ENCODE data around the gene MSANTD1. TPM values are rescaled to one million over a fixed set of nuclear protein-coding genes. Genes with fewer than 3 reads are reported as not detected.

Gene MSANTD1
- total RNA-seq (2014; rRNA removed; shearing (Covaris generic)) = 0.19 and 1.3 TPM in 2 replicates

DNA sequence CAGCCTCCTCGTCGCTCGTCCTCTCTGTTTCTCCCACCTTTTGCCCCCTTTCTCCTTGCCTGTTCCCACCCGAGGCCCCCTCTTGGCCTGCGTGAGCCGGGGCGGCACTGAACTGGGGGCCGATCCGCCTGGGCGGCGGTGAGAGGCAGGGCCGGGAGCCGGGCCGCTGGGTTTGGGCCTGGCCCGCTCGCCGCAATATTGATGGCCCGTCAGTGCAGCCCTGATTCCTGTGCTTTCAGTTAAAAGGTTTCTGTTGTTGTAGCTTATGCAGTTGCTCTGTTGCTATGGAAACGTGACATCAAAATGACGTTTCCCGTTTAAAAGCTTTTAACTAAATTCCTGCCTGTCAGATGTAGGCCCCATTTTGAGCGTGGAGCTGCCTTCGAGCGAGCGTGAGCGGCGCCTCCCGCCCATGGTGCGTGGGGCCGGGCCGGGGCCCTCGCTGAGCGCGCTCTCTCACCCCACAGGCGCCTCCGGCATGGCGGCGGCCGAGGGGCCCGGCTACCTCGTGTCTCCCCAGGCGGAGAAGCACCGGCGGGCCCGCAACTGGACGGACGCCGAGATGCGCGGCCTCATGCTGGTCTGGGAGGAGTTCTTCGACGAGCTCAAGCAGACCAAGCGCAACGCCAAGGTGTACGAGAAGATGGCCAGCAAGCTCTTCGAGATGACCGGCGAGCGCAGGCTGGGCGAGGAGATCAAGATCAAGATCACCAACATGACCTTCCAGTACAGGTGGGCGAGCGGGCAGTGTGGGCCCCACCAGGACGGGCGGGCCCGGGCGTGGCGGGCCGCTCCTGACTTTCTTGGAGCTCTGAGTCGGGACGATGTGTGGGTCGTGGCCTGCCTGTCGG lies at the start of gene MSANTD1:
MSANTD1 (plus strand) TSS at position 349 of the 851 bp plus-strand sequence; CDS start at position 413, 64 bp downstream.
- no peak for DNase-seq (ENCODE audit: low spot score)

DNA sequence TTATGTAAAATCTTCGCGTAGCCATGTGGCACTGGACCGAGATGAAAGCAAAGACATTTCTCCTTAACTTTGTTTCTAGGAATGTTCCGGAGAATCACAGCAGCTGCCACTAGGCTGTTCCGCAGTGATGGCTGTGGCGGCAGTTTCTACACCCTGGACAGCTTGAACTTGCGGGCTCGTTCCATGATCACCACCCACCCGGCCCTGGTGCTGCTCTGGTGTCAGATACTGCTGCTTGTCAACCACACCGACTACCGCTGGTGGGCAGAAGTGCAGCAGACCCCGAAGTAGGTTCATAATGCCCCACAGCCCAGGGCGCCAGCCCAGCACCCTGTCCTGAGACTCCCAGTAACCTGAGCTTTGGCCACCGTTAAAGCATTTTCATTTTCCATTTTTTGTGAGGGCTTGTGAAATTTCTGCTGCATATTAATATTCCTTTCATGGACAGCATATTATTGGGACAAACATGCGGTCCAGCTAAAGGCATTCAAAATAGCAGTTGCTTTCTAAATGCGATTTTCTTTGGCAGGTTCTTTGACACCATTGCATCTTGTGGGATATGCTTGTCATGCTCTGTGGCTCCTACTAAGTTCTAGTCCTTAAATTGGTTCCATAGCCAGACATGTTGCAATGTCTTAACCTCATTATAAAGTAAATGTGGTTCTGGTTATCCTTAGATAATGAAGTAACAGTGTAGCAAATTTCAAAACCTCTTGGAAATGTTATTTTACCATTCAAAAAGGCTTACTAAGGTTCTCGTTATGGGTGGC lies 49.1 kb upstream of the MSANTD1 start:
- DNase-seq (ENCODE audit: low spot score) = no peak

- no peak for DNase-seq (ENCODE audit: low spot score)
Measured at GRCh38 chr4:3200423-3201090, 48.4 kb upstream of the MSANTD1 start.

- no peak for DNase-seq (ENCODE audit: low spot score)
Measured at GRCh38 chr4:3201718-3202702, 46.9 kb upstream of the MSANTD1 start.

GRCh38 chr4:3202836-3203820 lies 45.8 kb upstream of the MSANTD1 start:
- no peak for DNase-seq (ENCODE audit: low spot score)

DNA sequence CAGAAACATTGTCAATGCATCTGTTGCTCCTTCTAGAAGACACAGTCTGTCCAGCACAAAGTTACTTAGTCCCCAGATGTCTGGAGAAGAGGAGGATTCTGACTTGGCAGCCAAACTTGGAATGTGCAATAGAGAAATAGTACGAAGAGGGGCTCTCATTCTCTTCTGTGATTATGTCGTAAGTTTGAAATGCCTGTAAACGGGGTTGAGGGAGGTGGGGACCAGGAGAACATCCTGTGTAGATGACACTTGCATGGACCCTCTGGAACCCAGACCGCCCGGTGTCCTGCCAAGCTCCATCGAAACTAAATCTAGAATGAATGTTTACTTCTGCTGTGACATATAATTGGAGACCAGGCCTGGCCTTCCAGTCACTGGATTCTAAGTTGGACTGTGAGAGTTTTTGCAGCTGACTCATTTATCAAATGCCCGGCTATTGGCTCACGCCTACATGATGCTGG lies 45.0 kb upstream of the MSANTD1 start:
- no peak for DNase-seq (ENCODE audit: low spot score)

DNA sequence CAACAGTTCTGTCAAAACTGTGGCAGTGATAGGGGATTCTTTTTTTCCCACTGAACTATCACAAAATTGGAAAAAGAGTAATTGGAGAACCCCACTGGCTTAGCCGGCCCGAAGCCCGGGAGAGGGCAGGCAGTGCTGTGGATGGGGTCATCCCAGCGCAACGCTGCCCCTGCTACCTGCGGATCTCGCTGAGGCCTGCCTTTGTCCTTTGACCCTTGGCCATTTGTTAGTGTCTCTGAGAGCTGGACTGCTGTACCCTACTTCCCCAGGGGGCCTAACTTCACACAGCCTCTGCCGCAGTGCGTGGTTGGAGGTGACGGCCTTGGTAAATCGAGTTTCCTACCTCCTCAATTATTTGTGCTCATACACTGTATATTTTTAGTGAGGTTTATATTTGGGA lies 43.0 kb upstream of the MSANTD1 start:
- no peak for DNase-seq (ENCODE audit: low spot score)

GRCh38 chr4:3206439-3207100 lies 42.4 kb upstream of the MSANTD1 start:
- no peak for DNase-seq (ENCODE audit: low spot score)

DNA sequence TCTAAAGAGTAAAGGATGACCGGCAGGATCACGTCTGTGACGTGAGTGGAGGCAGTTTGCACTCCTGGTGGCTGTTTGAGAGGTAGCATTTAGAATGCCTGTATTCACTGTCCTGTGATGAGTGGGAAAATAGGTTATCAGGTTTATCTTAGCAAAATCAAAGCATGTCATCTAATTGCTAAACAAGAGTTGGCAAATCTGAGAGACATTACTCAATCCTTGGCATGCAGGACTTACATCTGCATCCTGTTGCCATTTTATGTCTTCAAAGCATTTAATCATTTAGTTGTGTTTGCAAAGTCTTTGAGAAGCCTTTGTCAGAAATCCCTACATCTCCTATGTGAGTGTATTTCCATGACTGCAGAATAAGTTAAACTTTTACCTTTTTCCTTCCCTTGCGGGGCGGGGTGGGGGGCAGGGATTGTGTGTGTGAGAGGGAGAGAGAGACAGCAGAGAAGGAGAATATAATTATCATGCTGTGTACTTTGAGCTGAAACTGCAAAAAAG lies 41.4 kb upstream of the MSANTD1 start:
- DNase-seq (ENCODE audit: low spot score) = no peak

GRCh38 chr4:3208826-3209225 lies 40.1 kb upstream of the MSANTD1 start:
- DNase-seq (ENCODE audit: low spot score) = no peak

GRCh38 chr4:3209551-3210325 lies 39.2 kb upstream of the MSANTD1 start:
- no peak for DNase-seq (ENCODE audit: low spot score)

DNA sequence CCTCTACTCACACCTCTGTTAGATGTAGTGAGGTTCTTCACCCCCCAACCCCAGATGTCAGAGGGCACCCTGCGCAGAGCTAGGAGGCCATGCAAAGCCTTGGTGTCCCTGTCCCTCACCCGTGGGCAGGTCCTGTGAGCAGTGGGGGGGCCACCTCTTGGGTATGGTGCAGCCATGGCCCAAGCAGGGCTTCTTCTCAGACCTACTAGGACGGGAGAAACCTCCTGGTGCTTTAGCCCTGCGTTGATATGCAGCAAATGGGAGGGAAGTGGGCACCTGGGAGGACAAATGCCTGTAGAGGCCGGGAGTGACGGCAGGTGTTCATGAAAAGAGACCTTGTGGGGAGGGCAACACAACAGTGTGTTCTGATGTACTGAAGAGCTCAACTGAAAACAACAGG lies 38.5 kb upstream of the MSANTD1 start:
- DNase-seq (ENCODE audit: low spot score) = no peak

- DNase-seq (ENCODE audit: low spot score) = no peak
Measured at GRCh38 chr4:3211866-3212265, 37.1 kb upstream of the MSANTD1 start.

- DNase-seq (ENCODE audit: low spot score) = no peak
Measured at GRCh38 chr4:3212391-3213105, 36.4 kb upstream of the MSANTD1 start.

DNA sequence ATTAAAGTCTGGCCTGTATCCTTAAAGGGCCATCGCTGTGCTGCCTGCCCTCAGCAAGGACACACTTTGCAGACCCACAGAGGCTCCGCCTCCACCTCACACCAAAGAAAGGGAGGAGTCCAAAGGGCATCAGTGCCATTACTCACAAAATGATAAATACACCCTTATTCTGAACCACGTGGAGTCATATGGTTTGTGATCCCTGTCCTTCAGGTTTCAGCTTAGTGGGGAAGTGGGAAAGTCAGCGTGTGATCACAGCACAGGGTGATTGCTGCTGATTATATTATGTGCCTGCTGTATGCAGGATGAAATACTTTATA lies 35.9 kb upstream of the MSANTD1 start:
- DNase-seq (ENCODE audit: low spot score) = no peak

- no peak for DNase-seq (ENCODE audit: low spot score)
Measured at GRCh38 chr4:3213661-3214250, 35.2 kb upstream of the MSANTD1 start.

GRCh38 chr4:3215256-3215655 lies 33.7 kb upstream of the MSANTD1 start:
- no peak for DNase-seq (ENCODE audit: low spot score)
